Measurements from ENCODE around the gene ZCCHC8.
"Not testable (repeated sequence)": the region's sequence is repeated elsewhere in the genome, so short reads cannot be mapped to it uniquely, and the experiment has no call there.

ZCCHC8 gene

GRCh38 chr12:122435186-122435585, 65.5 kb downstream of the ZCCHC8 start:
- FAIRE-seq (no peak), DNase-seq (ENCODE audit: low spot score) (no peak)

GRCh38 chr12:122429043-122429442, 71.7 kb downstream of the ZCCHC8 start:
- FAIRE-seq; DNase-seq (ENCODE audit: low spot score): not testable (repeated sequence)

- FAIRE-seq: no peak
- DNase-seq (ENCODE audit: low spot score): no peak
Observed at GRCh38 chr12:122427403-122427802, 73.3 kb downstream of the ZCCHC8 start.

- FAIRE-seq: no peak
- DNase-seq (ENCODE audit: low spot score): peak; percentile 38
Observed at GRCh38 chr12:122423258-122424165, 77.2 kb downstream of the ZCCHC8 start.

- DNase-seq (ENCODE audit: low spot score) (peak; percentile 46), FAIRE-seq (no peak)
Observed at GRCh38 chr12:122422730-122423257, 77.9 kb downstream of the ZCCHC8 start.

GRCh38 chr12:122421821-122422729, 78.7 kb downstream of the ZCCHC8 start, which contains the start of gene CLIP1:
Gene CLIP1, minus strand, starts transcription at chr12:122422669. Its CDS starts 42,217 bp downstream, at chr12:122380452.
- peak; percentile 73 for DNase-seq (ENCODE audit: low spot score)

More at GRCh38 chr12:122421821-122422729, 78.7 kb downstream of the ZCCHC8 start, which contains the start of gene CLIP1:
- no peak for FAIRE-seq

Data from urothelium cell line (cell line).